Suprapubic skin (tissue), 3 donors: ENCODE results near the gene MIPEP.

Source experiments
- CTCF ChIP-seq, 2 donors: fragments of 200-600 bp in 1 of 2; fragments of 450-650 bp in 1 of 2; sonication (generic) in 1 of 2; IDR thresholded peaks; one replicate each; pipeline ENCODE4 v1.5.1; 2016 to 2019; ENCODE audit warnings: antibody characterized with exemption in 2 of 2, mild to moderate bottlenecking in 1 of 2, moderate library complexity in 1 of 2
- POLR2A ChIP-seq, 2 donors: fragments of 450-650 bp; IDR thresholded peaks; one replicate each; pipeline ENCODE4 v1.6.1; 2017; ENCODE audit warnings: antibody characterized with exemption in 2 of 2, mild to moderate bottlenecking in 2 of 2, moderate library complexity in 2 of 2

GRCh38 chr13:23793711-23794110 is 95.5 kb downstream of the MIPEP start:
- TF ChIP-seq CTCF (IDR thresholded peaks at IDR 0.05) (no peak), POLR2A (IDR thresholded peaks at IDR 0.05) (no peak)
